ENCODE data around the gene CCR5AS.

- TF ChIP-seq EZH2phosphoT487 (IDR thresholded peaks at IDR 0.05; ENCODE audit: insufficient read depth, low read depth) (no peak), EZH2 (IDR thresholded peaks at IDR 0.05; ENCODE audit: insufficient read depth, poor library complexity, severe bottlenecking) (no peak)
Observed at GRCh38 chr3:46324036-46324435, 82.8 kb downstream of the CCR5AS start.

All from GM23248 (cell line).